Smooth muscle cell (in vitro differentiated cells): ENCODE results near the gene EPB41L4B. TPM values are rescaled to one million over a fixed set of nuclear protein-coding genes. Genes with fewer than 3 reads are reported as not detected.

ENCODE experiments used
- DNase-seq: peaks from one replicate; lab custom pipeline; 2025; ENCODE audit not compliant: unreplicated experiment; lab: John Stamatoyannopoulos, UW
- H2AFZ ChIP-seq: fragments of 200-600 bp; sonication (generic); 2 replicates; pipeline ENCODE4 v1.6.0; 2016; ENCODE audit warnings: antibody characterized with exemption, low read depth, mild to moderate bottlenecking
- H3F3A ChIP-seq: fragments of 200-600 bp; sonication (generic); 2 replicates; pipeline ENCODE4 v1.6.0; 2017; ENCODE audit warnings: antibody characterized with exemption, low read depth
- H3K27ac ChIP-seq: fragments of 200-600 bp; sonication (generic); 2 replicates; pipeline ENCODE4 v1.5.1; 2016; ENCODE audit warnings: low read depth, mild to moderate bottlenecking
- H3K27me3 ChIP-seq: fragments of 200-600 bp; sonication (generic); 2 replicates; pipeline ENCODE4 v1.6.1; 2016; ENCODE audit warnings: low read depth, mild to moderate bottlenecking
- H3K36me3 ChIP-seq: fragments of 200-600 bp; sonication (generic); 2 replicates; pipeline ENCODE4 v1.5.1; 2016; ENCODE audit warnings: low read depth
- H3K4me1 ChIP-seq: fragments of 200-600 bp; sonication (generic); 2 replicates; pipeline ENCODE4 v1.5.1; 2016; ENCODE audit warnings: low read depth
- H3K4me2 ChIP-seq: fragments of 200-600 bp; sonication (generic); 2 replicates; pipeline ENCODE4 v1.6.0; 2016; ENCODE audit warnings: mild to moderate bottlenecking
- H3K4me3 ChIP-seq: fragments of 200-600 bp; sonication (generic); 2 replicates; pipeline ENCODE4 v1.5.1; 2016; ENCODE audit warnings: mild to moderate bottlenecking
- H3K79me2 ChIP-seq: fragments of 200-600 bp; sonication (generic); 2 replicates; pipeline ENCODE4 v1.6.0; 2016; ENCODE audit warnings: low read depth, mild to moderate bottlenecking
- H3K9ac ChIP-seq: fragments of 200-600 bp; sonication (generic); 2 replicates; pipeline ENCODE4 v1.6.0; 2016; ENCODE audit warnings: low read depth
- H3K9me3 ChIP-seq: fragments of 200-600 bp; sonication (generic); replicated peaks from 2 replicates; pipeline ENCODE4 v1.5.1; 2016; ENCODE audit warnings: low read depth
- H4K20me1 ChIP-seq: fragments of 200-600 bp; sonication (generic); 2 replicates; pipeline ENCODE4 v1.6.0; 2016; ENCODE audit warnings: low read depth
- WGBS: methylation state at CpG from one replicate; pipeline ENCODE4 v1.1.7; 2016; ENCODE audit warnings: low lambda C conversion rate; 5-methylcytosine and 5-hydroxymethylcytosine counted together
- polyA plus RNA-seq: library from polyadenylated mRNA; unstranded; fragments of >200 nt; fragmentation: Nextera tagmentation; extraction: Ambion mirVana; gene quantifications from 2 replicates; pipeline ENCODE4 v1.2.1, GENCODE V29; 2016
- total RNA-seq: library from RNA; depleted of rRNA; stranded (reverse); fragments of >200 nt; gene quantifications from 2 replicates; pipeline ENCODE4 v1.2.3, GENCODE V29; 2014
- TF ChIP-seq, protein P1 (sequence below): fragments of 200-600 bp; sonication (generic); IDR thresholded peaks from 2 replicates; pipeline ENCODE4 v1.5.1; 2017; ENCODE audit warnings: borderline replicate concordance, mild to moderate bottlenecking, antibody characterized with exemption; ENCODE audit not compliant: insufficient read depth, poor library complexity, severe bottlenecking

The EPB41L4B gene
- total and polyA plus RNA-seq, 2 experiments from 2014 or later, result 0.74 to 2.5 TPM

DNA sequence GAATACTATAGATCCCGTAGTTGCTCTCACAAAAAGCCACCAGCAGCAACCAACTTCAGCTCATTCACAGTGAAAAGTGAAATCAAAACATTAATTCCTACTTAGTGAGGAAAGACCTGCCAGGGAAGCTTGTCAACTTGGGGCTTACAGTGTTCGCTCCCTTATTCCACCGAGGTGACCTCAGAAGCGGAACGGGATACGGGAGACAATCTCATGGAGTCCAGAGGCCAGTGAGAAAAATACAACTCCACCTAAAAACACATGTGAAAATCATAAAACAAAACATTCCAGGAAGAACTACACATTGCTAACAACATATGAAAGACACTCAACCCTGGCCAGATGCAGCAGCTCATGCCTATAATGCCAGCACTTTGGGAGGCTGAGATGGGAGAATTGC lies 11.6 kb downstream of the EPB41L4B start:
- Histone ChIP-seq H2AFZ (no peak overlapping the region), H3K4me3 (no peak overlapping the region), H4K20me1 (no peaks in the 10 kb centered on the region), H3K9me3 (no peaks in the 10 kb centered on the region), H3K36me3 (no peaks in the 10 kb centered on the region), H3K9ac (no peak overlapping the region), H3K4me1 (no peaks in the 10 kb centered on the region), H3K27ac (no peak overlapping the region), H3K4me2 (no peak overlapping the region), H3F3A (no peaks in the 10 kb centered on the region), H3K79me2 (no peaks in the 10 kb centered on the region), H3K27me3 (peaks cover 16% of the 10 kb centered on the region)
- TF ChIP-seq, protein P1, sequence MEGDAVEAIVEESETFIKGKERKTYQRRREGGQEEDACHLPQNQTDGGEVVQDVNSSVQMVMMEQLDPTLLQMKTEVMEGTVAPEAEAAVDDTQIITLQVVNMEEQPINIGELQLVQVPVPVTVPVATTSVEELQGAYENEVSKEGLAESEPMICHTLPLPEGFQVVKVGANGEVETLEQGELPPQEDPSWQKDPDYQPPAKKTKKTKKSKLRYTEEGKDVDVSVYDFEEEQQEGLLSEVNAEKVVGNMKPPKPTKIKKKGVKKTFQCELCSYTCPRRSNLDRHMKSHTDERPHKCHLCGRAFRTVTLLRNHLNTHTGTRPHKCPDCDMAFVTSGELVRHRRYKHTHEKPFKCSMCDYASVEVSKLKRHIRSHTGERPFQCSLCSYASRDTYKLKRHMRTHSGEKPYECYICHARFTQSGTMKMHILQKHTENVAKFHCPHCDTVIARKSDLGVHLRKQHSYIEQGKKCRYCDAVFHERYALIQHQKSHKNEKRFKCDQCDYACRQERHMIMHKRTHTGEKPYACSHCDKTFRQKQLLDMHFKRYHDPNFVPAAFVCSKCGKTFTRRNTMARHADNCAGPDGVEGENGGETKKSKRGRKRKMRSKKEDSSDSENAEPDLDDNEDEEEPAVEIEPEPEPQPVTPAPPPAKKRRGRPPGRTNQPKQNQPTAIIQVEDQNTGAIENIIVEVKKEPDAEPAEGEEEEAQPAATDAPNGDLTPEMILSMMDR, result no peak
- no peak for DNase-seq
- 94% methylated on average over 6 of the region's 6 CpGs for WGBS

DNA sequence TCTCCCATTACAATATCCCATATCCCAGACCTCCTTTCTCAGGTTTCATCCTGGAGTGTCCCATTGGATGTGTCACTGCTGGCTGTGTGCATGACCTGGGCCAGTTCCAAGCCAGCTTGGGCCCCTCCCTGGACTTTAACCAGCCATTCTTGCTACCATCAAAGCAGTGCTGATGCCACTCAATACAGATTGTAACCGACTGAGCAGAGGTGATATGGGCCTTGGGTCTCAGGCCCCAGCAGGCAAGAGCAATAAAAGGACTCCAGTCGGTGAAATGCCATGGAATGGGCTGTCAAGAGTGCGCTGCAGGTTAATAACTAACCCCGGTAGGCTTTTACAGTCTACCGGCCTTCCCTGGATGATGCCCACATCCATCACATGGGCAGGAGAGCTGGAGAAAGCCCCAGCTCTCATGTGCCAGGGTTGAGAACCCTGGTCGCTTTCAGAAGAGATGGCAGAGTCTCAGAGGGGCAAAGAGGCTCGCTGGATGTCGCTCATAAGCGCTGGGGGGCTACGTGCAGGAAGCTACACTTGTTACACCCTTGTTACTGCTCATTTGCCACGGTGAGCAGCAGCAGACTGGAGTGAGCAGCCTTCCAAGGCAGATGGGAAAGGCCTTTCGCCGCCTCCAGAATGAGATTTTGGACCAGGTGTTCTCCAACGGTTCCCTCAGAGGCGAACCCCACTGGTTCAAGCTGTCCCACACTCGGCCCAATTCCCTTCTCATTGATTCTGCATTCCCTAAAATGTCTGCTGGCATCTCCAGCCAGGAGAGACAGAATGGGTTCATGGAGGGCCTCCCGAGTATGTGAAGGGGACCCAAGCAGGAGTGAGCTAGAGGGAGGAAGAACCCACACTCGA lies 13.2 kb downstream of the EPB41L4B start:
- Histone ChIP-seq H3K9ac (no peak overlapping the region), H3K4me1 (no peaks in the 10 kb centered on the region), H3K79me2 (no peaks in the 10 kb centered on the region), H3K9me3 (no peaks in the 10 kb centered on the region), H4K20me1 (no peaks in the 10 kb centered on the region), H3K36me3 (no peaks in the 10 kb centered on the region), H3K4me2 (no peak overlapping the region), H3F3A (no peaks in the 10 kb centered on the region), H3K4me3 (no peak overlapping the region), H2AFZ (no peak overlapping the region), H3K27ac (no peak overlapping the region), H3K27me3 (peaks cover 9% of the 10 kb centered on the region)
- WGBS, result 89% methylated on average over 18 of the region's 18 CpGs
- TF ChIP-seq, protein P1, result no peak
- no peak for DNase-seq

DNA sequence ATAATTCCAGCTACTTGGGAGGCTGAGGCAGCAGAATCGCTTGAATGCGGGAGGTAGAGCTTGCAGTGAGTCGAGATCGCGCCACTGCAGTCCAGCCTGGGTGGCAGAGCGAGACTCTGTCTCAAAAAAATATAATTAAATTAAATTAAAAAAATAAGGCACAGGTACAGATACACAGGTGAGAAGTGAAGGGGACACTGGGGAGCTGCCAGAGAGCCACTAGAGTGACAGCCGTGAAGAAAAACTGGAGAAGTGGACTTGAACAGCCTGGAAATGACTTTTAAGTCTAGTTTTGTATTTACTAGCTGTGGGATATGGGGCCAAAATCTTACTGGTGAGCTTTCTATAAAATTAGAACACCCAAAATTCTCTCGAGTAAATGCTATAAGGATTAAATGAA lies 15.1 kb downstream of the EPB41L4B start:
- DNase-seq, result no peak
- H3K79me2 ChIP-seq, result no peaks in the 10 kb centered on the region
- no peaks in the 10 kb centered on the region for H3K4me1 ChIP-seq
- WGBS, result 94% methylated on average over 8 of the region's 8 CpGs
- no peaks in the 10 kb centered on the region for H3K27me3 ChIP-seq
- H4K20me1 ChIP-seq, result no peaks in the 10 kb centered on the region
- TF ChIP-seq, protein P1, result no peak
- H3K4me3 ChIP-seq, result no peak overlapping the region
- H3F3A ChIP-seq, result no peaks in the 10 kb centered on the region
- H3K27ac ChIP-seq, result no peak overlapping the region
- H3K36me3 ChIP-seq, result no peaks in the 10 kb centered on the region
- no peak overlapping the region for H3K4me2 ChIP-seq
- no peak overlapping the region for H2AFZ ChIP-seq
- H3K9ac ChIP-seq, result no peak overlapping the region
- no peaks in the 10 kb centered on the region for H3K9me3 ChIP-seq

DNA sequence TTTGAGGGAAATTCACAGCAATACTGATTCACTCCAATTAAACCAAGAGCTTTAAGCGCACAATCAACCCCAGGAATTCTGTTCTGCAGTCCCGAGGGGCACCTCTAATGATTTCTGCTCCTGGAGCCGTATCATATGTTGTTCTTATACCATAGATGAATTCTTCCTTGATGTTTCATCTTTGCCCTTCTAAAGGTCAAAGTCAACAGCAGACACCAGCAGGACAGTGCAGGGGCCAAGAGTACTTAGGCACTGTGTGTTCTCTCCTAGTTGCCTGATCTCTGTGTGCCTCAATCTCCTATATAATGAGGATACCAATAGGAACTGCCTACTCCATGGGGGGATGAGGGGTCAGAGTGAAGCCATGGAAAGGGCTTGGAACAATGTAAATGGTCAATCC lies 16.5 kb downstream of the EPB41L4B start:
- DNase-seq, result no peak
- Histone ChIP-seq H3K27me3 (no peaks in the 10 kb centered on the region), H3F3A (no peaks in the 10 kb centered on the region), H3K4me1 (no peaks in the 10 kb centered on the region), H3K9me3 (no peaks in the 10 kb centered on the region), H3K36me3 (no peaks in the 10 kb centered on the region), H3K4me2 (no peak overlapping the region), H3K27ac (no peak overlapping the region), H4K20me1 (no peaks in the 10 kb centered on the region), H2AFZ (no peak overlapping the region), H3K9ac (no peak overlapping the region), H3K79me2 (no peaks in the 10 kb centered on the region), H3K4me3 (no peak overlapping the region)
- 87% methylated on average over 3 of the region's 3 CpGs for WGBS
- TF ChIP-seq, protein P1, result no peak
